Loucy (cell line): Measurements from ENCODE around the gene MKLN1.

Experiments used
- EZH2phosphoT487 ChIP-seq: fragments of 200-600 bp; IDR thresholded peaks from 2 replicates; pipeline ENCODE4 v1.6.1; 2018; ENCODE audit warnings: antibody characterized with exemption, mild to moderate bottlenecking, moderate library complexity, borderline replicate concordance
- TF ChIP-seq, protein P1 (sequence below): fragments of 200-600 bp; sonication (generic); conservative IDR thresholded peaks from 2 replicates; pipeline ENCODE4 v1.5.1; 2014; ENCODE audit warnings: mild to moderate bottlenecking, antibody characterized with exemption, low read length

- TF ChIP-seq, protein P1, sequence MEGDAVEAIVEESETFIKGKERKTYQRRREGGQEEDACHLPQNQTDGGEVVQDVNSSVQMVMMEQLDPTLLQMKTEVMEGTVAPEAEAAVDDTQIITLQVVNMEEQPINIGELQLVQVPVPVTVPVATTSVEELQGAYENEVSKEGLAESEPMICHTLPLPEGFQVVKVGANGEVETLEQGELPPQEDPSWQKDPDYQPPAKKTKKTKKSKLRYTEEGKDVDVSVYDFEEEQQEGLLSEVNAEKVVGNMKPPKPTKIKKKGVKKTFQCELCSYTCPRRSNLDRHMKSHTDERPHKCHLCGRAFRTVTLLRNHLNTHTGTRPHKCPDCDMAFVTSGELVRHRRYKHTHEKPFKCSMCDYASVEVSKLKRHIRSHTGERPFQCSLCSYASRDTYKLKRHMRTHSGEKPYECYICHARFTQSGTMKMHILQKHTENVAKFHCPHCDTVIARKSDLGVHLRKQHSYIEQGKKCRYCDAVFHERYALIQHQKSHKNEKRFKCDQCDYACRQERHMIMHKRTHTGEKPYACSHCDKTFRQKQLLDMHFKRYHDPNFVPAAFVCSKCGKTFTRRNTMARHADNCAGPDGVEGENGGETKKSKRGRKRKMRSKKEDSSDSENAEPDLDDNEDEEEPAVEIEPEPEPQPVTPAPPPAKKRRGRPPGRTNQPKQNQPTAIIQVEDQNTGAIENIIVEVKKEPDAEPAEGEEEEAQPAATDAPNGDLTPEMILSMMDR, result no peak
- no peak for TF ChIP-seq EZH2phosphoT487
Measured at GRCh38 chr7:131370523-131370968, 42.9 kb downstream of the MKLN1 start.
